Loucy (cell line): ENCODE data around the gene LHPP.

Experiments
- EZH2phosphoT487 ChIP-seq: fragments of 200-600 bp; IDR thresholded peaks from 2 replicates; pipeline ENCODE4 v1.6.1; 2018; ENCODE audit warnings: antibody characterized with exemption, mild to moderate bottlenecking, moderate library complexity, borderline replicate concordance
- TF ChIP-seq, protein P1 (sequence below): fragments of 200-600 bp; sonication (generic); conservative IDR thresholded peaks from 2 replicates; pipeline ENCODE4 v1.5.1; 2014; ENCODE audit warnings: mild to moderate bottlenecking, antibody characterized with exemption, low read length

GRCh38 chr10:124618470-124619073, 156.9 kb downstream of the LHPP start:
- TF ChIP-seq, protein P1, sequence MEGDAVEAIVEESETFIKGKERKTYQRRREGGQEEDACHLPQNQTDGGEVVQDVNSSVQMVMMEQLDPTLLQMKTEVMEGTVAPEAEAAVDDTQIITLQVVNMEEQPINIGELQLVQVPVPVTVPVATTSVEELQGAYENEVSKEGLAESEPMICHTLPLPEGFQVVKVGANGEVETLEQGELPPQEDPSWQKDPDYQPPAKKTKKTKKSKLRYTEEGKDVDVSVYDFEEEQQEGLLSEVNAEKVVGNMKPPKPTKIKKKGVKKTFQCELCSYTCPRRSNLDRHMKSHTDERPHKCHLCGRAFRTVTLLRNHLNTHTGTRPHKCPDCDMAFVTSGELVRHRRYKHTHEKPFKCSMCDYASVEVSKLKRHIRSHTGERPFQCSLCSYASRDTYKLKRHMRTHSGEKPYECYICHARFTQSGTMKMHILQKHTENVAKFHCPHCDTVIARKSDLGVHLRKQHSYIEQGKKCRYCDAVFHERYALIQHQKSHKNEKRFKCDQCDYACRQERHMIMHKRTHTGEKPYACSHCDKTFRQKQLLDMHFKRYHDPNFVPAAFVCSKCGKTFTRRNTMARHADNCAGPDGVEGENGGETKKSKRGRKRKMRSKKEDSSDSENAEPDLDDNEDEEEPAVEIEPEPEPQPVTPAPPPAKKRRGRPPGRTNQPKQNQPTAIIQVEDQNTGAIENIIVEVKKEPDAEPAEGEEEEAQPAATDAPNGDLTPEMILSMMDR = no peak
- TF ChIP-seq EZH2phosphoT487 = no peak
